NOMO-1 (cell line): Measurements from ENCODE around the gene TMEM151B.
A peak's percentile ranks its signal among the peaks of the same experiment; 100 is the strongest.

Experiments used
- DNase-seq, 2 experiments: peaks; one replicate each; lab custom pipeline; 2025; ENCODE audit not compliant: unreplicated experiment in 2 of 2; lab: John Stamatoyannopoulos, UW

TMEM151B gene

GRCh38 chr6:44250067-44250717 lies 20.1 kb upstream of the TMEM151B start:
- no peak for DNase-seq

GRCh38 chr6:44250718-44251123 lies 19.5 kb upstream of the TMEM151B start:
- DNase-seq: no peak

GRCh38 chr6:44251576-44252524 lies 18.4 kb upstream of the TMEM151B start:
- DNase-seq: no peak

GRCh38 chr6:44253307-44254101 lies 16.7 kb upstream of the TMEM151B start:
- DNase-seq: peak; percentile 14 to 17

GRCh38 chr6:44254191-44255104 lies 15.8 kb upstream of the TMEM151B start:
- no peak for DNase-seq

- no peak for DNase-seq
Observed at GRCh38 chr6:44255105-44255808, 15.0 kb upstream of the TMEM151B start.

GRCh38 chr6:44255871-44256774 lies 14.1 kb upstream of the TMEM151B start:
- DNase-seq: no peak

- DNase-seq: peak in 1 of 2 experiments; percentile 14
Observed at GRCh38 chr6:44256775-44257024, 13.6 kb upstream of the TMEM151B start.

GRCh38 chr6:44257025-44257752 lies 13.1 kb upstream of the TMEM151B start, which contains the start of gene SLC35B2:
Gene SLC35B2 (minus strand): TSS chr6:44257528. CDS start chr6:44257410, 118 bp downstream.
- peak; percentile 59 to 77 for DNase-seq

- DNase-seq: no peak
Observed at GRCh38 chr6:44257753-44258324, 12.4 kb upstream of the TMEM151B start.

- DNase-seq: no peak
Observed at GRCh38 chr6:44258325-44258863, 11.9 kb upstream of the TMEM151B start.

GRCh38 chr6:44258921-44259320 lies 11.3 kb upstream of the TMEM151B start:
- no peak for DNase-seq

GRCh38 chr6:44260011-44260410 lies 10.2 kb upstream of the TMEM151B start:
- DNase-seq: no peak

GRCh38 chr6:44260451-44261297 lies 9.6 kb upstream of the TMEM151B start:
- no peak for DNase-seq

- DNase-seq: no peak
Observed at GRCh38 chr6:44261581-44261980, 8.7 kb upstream of the TMEM151B start.
